ENCODE results near the gene LCLAT1.

LCLAT1 gene

DNA sequence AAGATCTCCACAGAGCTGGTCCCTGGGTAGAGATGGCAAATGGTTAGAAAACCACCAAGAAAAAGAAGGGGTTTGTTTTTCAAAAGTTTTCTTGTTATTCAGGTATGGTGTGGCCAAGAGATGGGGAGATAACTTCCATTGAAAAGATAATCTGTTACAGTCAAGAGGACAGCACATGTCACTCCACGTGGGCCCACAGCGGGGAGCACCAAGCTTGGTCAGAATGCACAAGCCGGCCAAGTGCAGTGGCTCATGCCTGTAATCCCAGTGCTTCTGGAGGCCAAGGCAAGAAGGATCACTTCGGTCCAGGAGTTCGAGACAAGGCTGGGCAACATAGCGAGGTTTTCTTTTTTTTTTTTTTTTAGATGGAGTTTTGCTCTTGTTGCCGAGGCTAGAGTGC is 6.0 kb upstream of the LCLAT1 start:
- Histone ChIP-seq H3K27ac (replicated peaks) (no peak overlapping the region), H3K27me3 (ENCODE audit: insufficient read depth, poor library complexity, severe bottlenecking) (no peaks in the 10 kb centered on the region), H3K4me3 (replicated peaks; ENCODE audit: insufficient read depth, low read length) (no peak overlapping the region)
- DNase-seq (ENCODE audit: low read depth in 1 of 2, low spot score in 1 of 2), result no peak
- TF ChIP-seq, protein P1, sequence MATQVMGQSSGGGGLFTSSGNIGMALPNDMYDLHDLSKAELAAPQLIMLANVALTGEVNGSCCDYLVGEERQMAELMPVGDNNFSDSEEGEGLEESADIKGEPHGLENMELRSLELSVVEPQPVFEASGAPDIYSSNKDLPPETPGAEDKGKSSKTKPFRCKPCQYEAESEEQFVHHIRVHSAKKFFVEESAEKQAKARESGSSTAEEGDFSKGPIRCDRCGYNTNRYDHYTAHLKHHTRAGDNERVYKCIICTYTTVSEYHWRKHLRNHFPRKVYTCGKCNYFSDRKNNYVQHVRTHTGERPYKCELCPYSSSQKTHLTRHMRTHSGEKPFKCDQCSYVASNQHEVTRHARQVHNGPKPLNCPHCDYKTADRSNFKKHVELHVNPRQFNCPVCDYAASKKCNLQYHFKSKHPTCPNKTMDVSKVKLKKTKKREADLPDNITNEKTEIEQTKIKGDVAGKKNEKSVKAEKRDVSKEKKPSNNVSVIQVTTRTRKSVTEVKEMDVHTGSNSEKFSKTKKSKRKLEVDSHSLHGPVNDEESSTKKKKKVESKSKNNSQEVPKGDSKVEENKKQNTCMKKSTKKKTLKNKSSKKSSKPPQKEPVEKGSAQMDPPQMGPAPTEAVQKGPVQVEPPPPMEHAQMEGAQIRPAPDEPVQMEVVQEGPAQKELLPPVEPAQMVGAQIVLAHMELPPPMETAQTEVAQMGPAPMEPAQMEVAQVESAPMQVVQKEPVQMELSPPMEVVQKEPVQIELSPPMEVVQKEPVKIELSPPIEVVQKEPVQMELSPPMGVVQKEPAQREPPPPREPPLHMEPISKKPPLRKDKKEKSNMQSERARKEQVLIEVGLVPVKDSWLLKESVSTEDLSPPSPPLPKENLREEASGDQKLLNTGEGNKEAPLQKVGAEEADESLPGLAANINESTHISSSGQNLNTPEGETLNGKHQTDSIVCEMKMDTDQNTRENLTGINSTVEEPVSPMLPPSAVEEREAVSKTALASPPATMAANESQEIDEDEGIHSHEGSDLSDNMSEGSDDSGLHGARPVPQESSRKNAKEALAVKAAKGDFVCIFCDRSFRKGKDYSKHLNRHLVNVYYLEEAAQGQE (IDR thresholded peaks at IDR 0.05; ENCODE audit: insufficient replicate concordance, low read depth), result no peak
- TF ChIP-seq GABPA (IDR thresholded peaks at IDR 0.05; ENCODE audit: low read depth) (no peak), POLR2AphosphoS5 (IDR thresholded peaks at IDR 0.05; ENCODE audit: low read depth) (no peak), SPI1 (IDR thresholded peaks at IDR 0.05; ENCODE audit: borderline replicate concordance, low read depth) (no peak)
- TF ChIP-seq, protein P2, sequence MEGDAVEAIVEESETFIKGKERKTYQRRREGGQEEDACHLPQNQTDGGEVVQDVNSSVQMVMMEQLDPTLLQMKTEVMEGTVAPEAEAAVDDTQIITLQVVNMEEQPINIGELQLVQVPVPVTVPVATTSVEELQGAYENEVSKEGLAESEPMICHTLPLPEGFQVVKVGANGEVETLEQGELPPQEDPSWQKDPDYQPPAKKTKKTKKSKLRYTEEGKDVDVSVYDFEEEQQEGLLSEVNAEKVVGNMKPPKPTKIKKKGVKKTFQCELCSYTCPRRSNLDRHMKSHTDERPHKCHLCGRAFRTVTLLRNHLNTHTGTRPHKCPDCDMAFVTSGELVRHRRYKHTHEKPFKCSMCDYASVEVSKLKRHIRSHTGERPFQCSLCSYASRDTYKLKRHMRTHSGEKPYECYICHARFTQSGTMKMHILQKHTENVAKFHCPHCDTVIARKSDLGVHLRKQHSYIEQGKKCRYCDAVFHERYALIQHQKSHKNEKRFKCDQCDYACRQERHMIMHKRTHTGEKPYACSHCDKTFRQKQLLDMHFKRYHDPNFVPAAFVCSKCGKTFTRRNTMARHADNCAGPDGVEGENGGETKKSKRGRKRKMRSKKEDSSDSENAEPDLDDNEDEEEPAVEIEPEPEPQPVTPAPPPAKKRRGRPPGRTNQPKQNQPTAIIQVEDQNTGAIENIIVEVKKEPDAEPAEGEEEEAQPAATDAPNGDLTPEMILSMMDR (IDR thresholded peaks at IDR 0.05; ENCODE audit: insufficient read depth, low read length), result no peak

DNA sequence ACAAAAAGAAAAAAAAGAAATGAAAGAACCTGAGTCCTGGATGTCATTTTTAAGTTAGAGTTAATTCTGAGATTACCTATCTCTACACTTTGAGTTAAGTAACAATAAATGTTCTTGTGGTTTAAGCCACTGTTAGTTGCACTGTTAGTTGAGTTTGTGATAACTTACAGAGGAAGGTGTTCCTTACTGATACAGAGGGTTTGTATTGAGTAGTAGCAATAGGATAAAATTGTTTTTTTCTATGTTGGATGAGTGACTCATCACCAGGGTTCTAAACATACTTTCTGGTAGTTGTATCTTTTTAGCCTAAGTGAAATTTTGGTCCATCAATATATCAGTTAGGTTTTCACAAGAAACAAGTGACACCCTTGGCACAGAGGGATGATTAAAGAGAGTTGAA is 4.0 kb upstream of the LCLAT1 start:
- H3K27ac ChIP-seq (replicated peaks), result peak overlapping the region; percentile 72
- H3K27me3 ChIP-seq (ENCODE audit: insufficient read depth, poor library complexity, severe bottlenecking), result no peaks in the 10 kb centered on the region
- no peak for DNase-seq (ENCODE audit: low read depth in 1 of 2, low spot score in 1 of 2)
- TF ChIP-seq GABPA (IDR thresholded peaks at IDR 0.05; ENCODE audit: low read depth), result no peak
- TF ChIP-seq, protein P1 (IDR thresholded peaks at IDR 0.05; ENCODE audit: insufficient replicate concordance, low read depth), result no peak
- TF ChIP-seq, protein P2 (IDR thresholded peaks at IDR 0.05; ENCODE audit: insufficient read depth, low read length), result no peak
- no peak overlapping the region for H3K4me3 ChIP-seq (replicated peaks; ENCODE audit: insufficient read depth, low read length)

DNA sequence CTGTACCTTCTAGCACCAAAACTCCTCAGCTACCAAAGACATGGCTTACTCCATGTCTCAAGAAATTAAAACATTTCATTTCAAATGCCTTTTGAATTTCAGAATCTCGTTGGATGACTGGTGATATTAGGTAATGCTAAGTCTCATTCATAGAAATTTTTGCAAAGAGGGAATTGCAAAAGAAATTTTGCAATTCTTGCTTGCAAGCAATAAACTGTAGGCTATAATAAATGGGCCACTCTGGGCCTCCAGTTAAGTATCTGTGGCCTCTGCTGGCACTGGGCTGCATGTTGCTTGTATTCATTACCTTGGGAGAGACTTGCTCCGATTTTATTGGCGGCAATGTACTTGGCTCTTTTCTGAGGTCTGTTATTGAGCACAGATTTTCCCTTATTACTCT is 2.8 kb upstream of the LCLAT1 start:
- peak; percentile 57 to 79 for DNase-seq (ENCODE audit: low read depth in 1 of 2, low spot score in 1 of 2)
- Histone ChIP-seq H3K27ac (replicated peaks) (peak overlapping the region; percentile 72), H3K27me3 (ENCODE audit: insufficient read depth, poor library complexity, severe bottlenecking) (no peaks in the 10 kb centered on the region), H3K4me3 (replicated peaks; ENCODE audit: insufficient read depth, low read length) (no peak overlapping the region)
- TF ChIP-seq POLR2AphosphoS5 (IDR thresholded peaks at IDR 0.05; ENCODE audit: low read depth) (no peak), GABPA (IDR thresholded peaks at IDR 0.05; ENCODE audit: low read depth) (no peak), SPI1 (IDR thresholded peaks at IDR 0.05; ENCODE audit: borderline replicate concordance, low read depth) (no peak)
- TF ChIP-seq, protein P2 (IDR thresholded peaks at IDR 0.05; ENCODE audit: insufficient read depth, low read length), result no peak
- TF ChIP-seq, protein P1 (IDR thresholded peaks at IDR 0.05; ENCODE audit: insufficient replicate concordance, low read depth), result no peak

Data from HL-60 (cell line).